HG03135 (cell line): ENCODE results near the gene RBCK1.
A peak's percentile ranks its signal among the peaks of the same experiment; 100 is the strongest.

ENCODE experiments used
- ATAC-seq: cut with Tn5 transposase; IDR thresholded peaks from one replicate; pipeline ENCODE4 v1.9.1; 2021; ENCODE audit warnings: mild to moderate bottlenecking, moderate library complexity; ENCODE audit not compliant: unreplicated experiment

The RBCK1 gene

GRCh38 chr20:397432-398237 lies 10.5 kb upstream of the RBCK1 start:
- ATAC-seq: no peak

GRCh38 chr20:399182-399707 lies 8.9 kb upstream of the RBCK1 start:
- ATAC-seq: no peak

GRCh38 chr20:400128-400453 lies 8.0 kb upstream of the RBCK1 start:
- ATAC-seq: no peak

GRCh38 chr20:400454-401275 lies 7.4 kb upstream of the RBCK1 start:
- no peak for ATAC-seq

- ATAC-seq: no peak
Measured at GRCh38 chr20:401682-402495, 6.2 kb upstream of the RBCK1 start.

- no peak for ATAC-seq
Measured at GRCh38 chr20:402496-402885, 5.6 kb upstream of the RBCK1 start.

- no peak for ATAC-seq
Measured at GRCh38 chr20:402898-403581, 5.1 kb upstream of the RBCK1 start.

- no peak for ATAC-seq
Measured at GRCh38 chr20:403582-403957, 4.5 kb upstream of the RBCK1 start.

GRCh38 chr20:404088-404487 lies 4.0 kb upstream of the RBCK1 start:
- no peak for ATAC-seq

- no peak for ATAC-seq
Measured at GRCh38 chr20:406200-407132, 1.6 kb upstream of the RBCK1 start.

GRCh38 chr20:407133-407952 lies 756 bp upstream of the RBCK1 start:
- ATAC-seq: peak; percentile 61

GRCh38 chr20:408843-409696 lies 971 bp downstream of the RBCK1 start:
- peak; percentile 12 for ATAC-seq

GRCh38 chr20:409697-410559 lies 1.8 kb downstream of the RBCK1 start:
- no peak for ATAC-seq

- ATAC-seq: no peak
Measured at GRCh38 chr20:412081-412480, 4.0 kb downstream of the RBCK1 start.

GRCh38 chr20:414161-414560 lies 6.1 kb downstream of the RBCK1 start:
- ATAC-seq: no peak

- ATAC-seq: no peak
Measured at GRCh38 chr20:415820-416322, 7.8 kb downstream of the RBCK1 start.
